DND-41 (cell line): ENCODE measurements around the gene SAPCD1.

ENCODE experiments used
- CTCF ChIP-seq: IDR thresholded peaks from 2 replicates; pipeline ENCODE4 v1.5.1; 2012; ENCODE audit warnings: borderline replicate concordance, low read length, moderate library complexity, mild to moderate bottlenecking; ENCODE audit not compliant: poor library complexity, severe bottlenecking; ENCODE audit errors: extremely low read depth
- EZH2 ChIP-seq: IDR thresholded peaks from 3 replicates; pipeline ENCODE4 v1.6.1; 2012; ENCODE audit warnings: borderline replicate concordance, low read depth, mild to moderate bottlenecking, moderate library complexity, low read length, inconsistent platforms; ENCODE audit not compliant: severe bottlenecking

DNA sequence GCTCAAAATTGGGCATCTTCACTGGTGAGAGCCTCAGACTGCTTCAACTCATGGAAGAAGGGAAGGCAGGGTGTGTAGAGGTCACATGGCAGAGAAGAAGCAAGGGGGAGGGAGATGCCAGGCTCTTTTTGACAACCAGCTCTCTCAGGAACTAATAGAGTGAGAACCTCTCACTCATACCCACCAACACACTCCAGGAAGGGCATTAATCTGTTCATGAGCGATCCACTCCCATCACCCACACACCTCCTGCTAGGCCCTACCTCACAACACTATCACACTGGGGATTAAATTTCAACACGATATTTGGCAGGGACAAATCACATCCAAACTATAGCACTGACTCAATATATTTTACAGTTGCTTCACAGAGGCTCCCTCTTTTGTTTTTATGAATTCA lies 20.6 kb upstream of the SAPCD1 start:
- TF ChIP-seq CTCF, result no peak
- no peak for TF ChIP-seq EZH2
